Esophagus squamous epithelium (tissue), 5 donors: ENCODE data around the gene SYT1. TPM values are rescaled to one million over a fixed set of nuclear protein-coding genes. Genes with fewer than 3 reads are reported as not detected.

Experiments
- DNase-seq: peaks from one replicate; lab custom pipeline; 2025; lab: John Stamatoyannopoulos, UW
- H3K27ac ChIP-seq, 4 donors: fragments of 200-600 bp; sonication (generic); one replicate each; pipeline ENCODE4 v1.5.1; 2016 to 2019; ENCODE audit warnings: mild to moderate bottlenecking in 1 of 4
- H3K27me3 ChIP-seq, 4 donors: fragments of 200-600 bp; sonication (generic); 1 replicate in 3 of 4; 2 replicates in 1 of 4; pipeline versions ENCODE4 v1.5.1 to v1.6.0; 2017 to 2021; ENCODE audit warnings: antibody characterized with exemption in 1 of 4
- H3K36me3 ChIP-seq, 3 donors: fragments of 200-600 bp; sonication (generic); one replicate each; pipeline ENCODE4 v1.5.1; 2016 to 2019
- H3K4me1 ChIP-seq, 3 donors: fragments of 200-600 bp; sonication (generic); one replicate each; pipeline ENCODE4 v1.5.1; 2017 to 2019
- H3K4me3 ChIP-seq, 4 donors: fragments of 200-600 bp; sonication (generic); 1 replicate in 3 of 4; 2 replicates in 1 of 4; pipeline ENCODE4 v1.5.1; 2016 to 2019; ENCODE audit warnings: mild to moderate bottlenecking in 2 of 4, moderate library complexity in 1 of 4
- H3K9me3 ChIP-seq, 3 donors: fragments of 200-600 bp; sonication (generic); one replicate each; pipeline ENCODE4 v1.5.1; 2016 to 2019
- CTCF ChIP-seq, 6 experiments: fragments of 450-650 bp in 4 of 6; fragments of 200-600 bp in 2 of 6; sonication (generic) in 2 of 6; IDR thresholded peaks; one replicate each; pipeline ENCODE4 v1.5.1; 2016 to 2019; ENCODE audit warnings: antibody characterized with exemption in 6 of 6, mild to moderate bottlenecking in 4 of 6, moderate library complexity in 4 of 6
- POLR2A ChIP-seq, 4 donors: fragments of 450-650 bp; IDR thresholded peaks; one replicate each; pipeline ENCODE4 v1.6.1; 2017; ENCODE audit warnings: antibody characterized with exemption in 4 of 4, mild to moderate bottlenecking in 4 of 4, moderate library complexity in 3 of 4
- WGBS, 2 donors: methylation state at CpG; one replicate each; pipeline ENCODE4 v1.1.5; 2018; 5-methylcytosine and 5-hydroxymethylcytosine counted together
- intact Hi-C: fragments of 100-400 bp; cut with DNase I; formaldehyde crosslinking; loops from one replicate; pipeline ENCODE4 v1.15.0; 2022
- total RNA-seq, 4 donors: library from RNA; depleted of rRNA; stranded (reverse); fragments of >200 nt; gene quantifications; one replicate each; pipeline ENCODE4 v1.1.0, GENCODE V29; 2016
- donor health status: DM: yes; HTN: yes; CAD: no.

The SYT1 gene
- total RNA-seq, 4 donors from 2014 or later = 0.26 to 2.7 TPM; not detected in 2

GRCh38 chr12:79143803-79144202 lies 279.2 kb downstream of the SYT1 start:
- no peak for DNase-seq
- TF ChIP-seq POLR2A (IDR thresholded peaks at IDR 0.05) (no peak), CTCF (IDR thresholded peaks at IDR 0.05) (no peak)
- Histone ChIP-seq H3K27ac (no peak overlapping the region), H3K4me1 (no peaks in the 10 kb centered on the region), H3K27me3 (no peaks in the 10 kb centered on the region), H3K4me3 (no peak overlapping the region), H3K9me3 (no peaks in the 10 kb centered on the region), H3K36me3 (no peaks in the 10 kb centered on the region)
- intact Hi-C loops = no loop called here
- 68 to 77% methylated on average over 2 of the region's 2 CpGs for WGBS, 2 donors

- no peaks in the 10 kb centered on the region for H3K9me3 ChIP-seq
- 74 to 90% methylated on average over 2 of the region's 2 CpGs for WGBS, 2 donors
- H3K36me3 ChIP-seq = no peaks in the 10 kb centered on the region
- no peak for DNase-seq
- no peak overlapping the region for H3K27ac ChIP-seq
- TF ChIP-seq POLR2A (IDR thresholded peaks at IDR 0.05) = no peak
- no peak for TF ChIP-seq CTCF (IDR thresholded peaks at IDR 0.05)
- intact Hi-C loops = no loop called here
- no peaks in the 10 kb centered on the region for H3K27me3 ChIP-seq
- H3K4me3 ChIP-seq = no peak overlapping the region
- no peaks in the 10 kb centered on the region for H3K4me1 ChIP-seq
Measured at GRCh38 chr12:79151956-79152355, 287.4 kb downstream of the SYT1 start.

- Histone ChIP-seq H3K4me3 (no peak overlapping the region), H3K9me3 (no peaks in the 10 kb centered on the region), H3K36me3 (no peaks in the 10 kb centered on the region), H3K27me3 (no peaks in the 10 kb centered on the region), H3K4me1 (no peaks in the 10 kb centered on the region), H3K27ac (no peak overlapping the region)
- no peak for DNase-seq
- TF ChIP-seq CTCF (IDR thresholded peaks at IDR 0.05) (no peak), POLR2A (IDR thresholded peaks at IDR 0.05) (no peak)
- intact Hi-C loops = no loop called here
- 43% methylated on average over 3 of the region's 3 CpGs for WGBS, 2 donors
Measured at GRCh38 chr12:79155683-79156082, 291.1 kb downstream of the SYT1 start.

- 64 to 82% methylated on average over 5 to 6 of the region's 6 CpGs for WGBS, 2 donors
- TF ChIP-seq POLR2A (IDR thresholded peaks at IDR 0.05) (no peak), CTCF (IDR thresholded peaks at IDR 0.05) (no peak)
- no peak for DNase-seq
- Histone ChIP-seq H3K36me3 (no peaks in the 10 kb centered on the region), H3K9me3 (no peaks in the 10 kb centered on the region), H3K4me3 (no peak overlapping the region), H3K4me1 (no peaks in the 10 kb centered on the region), H3K27me3 (no peaks in the 10 kb centered on the region), H3K27ac (no peak overlapping the region)
- intact Hi-C loops = no loop called here
Measured at GRCh38 chr12:79156846-79157463, 292.4 kb downstream of the SYT1 start.

- H3K9me3 ChIP-seq = no peaks in the 10 kb centered on the region
- no peak overlapping the region for H3K27ac ChIP-seq
- H3K4me1 ChIP-seq = no peaks in the 10 kb centered on the region
- no peak overlapping the region for H3K4me3 ChIP-seq
- intact Hi-C loops = no loop called here
- no peaks in the 10 kb centered on the region for H3K36me3 ChIP-seq
- TF ChIP-seq POLR2A (IDR thresholded peaks at IDR 0.05) (no peak), CTCF (IDR thresholded peaks at IDR 0.05) (no peak)
- DNase-seq = no peak
- H3K27me3 ChIP-seq = no peaks in the 10 kb centered on the region
- WGBS, 2 donors = 12 to 36% methylated on average over 1 of the region's 1 CpG
Measured at GRCh38 chr12:79161249-79161934, 296.8 kb downstream of the SYT1 start.
